A673 (cell line): ENCODE data around the gene SH3BP2. TPM values are rescaled to one million over a fixed set of nuclear protein-coding genes. Genes with fewer than 3 reads are reported as not detected.
A peak's percentile ranks its signal among the peaks of the same experiment; 100 is the strongest.

Experiments used
- BruUV-seq: library from RNA; stranded (reverse); fragments of 400-500 nt; replicated peaks from 2 replicates; lab custom pipeline; 2021; lab: Mats Ljungman, UMichigan
- CTCF ChIA-PET: fragments of 300-600 bp; sonication (Branson Sonifier 250); formaldehyde crosslinking; loops from one replicate; lab custom pipeline; 2022; ENCODE audit warnings: antibody characterized with exemption; lab: Charles Lee
- POLR2A ChIA-PET: fragments of 300-600 bp; sonication (Branson Sonifier 250); formaldehyde crosslinking; loops from one replicate; lab custom pipeline; 2022; ENCODE audit warnings: antibody characterized with exemption; ENCODE audit not compliant: low non-redundant PET; lab: Charles Lee
- DNase-seq: peaks from one replicate; pipeline ENCODE4 v3.0.0-alpha.2; 2015; ENCODE audit warnings: low spot score
- H3K27ac ChIP-seq: fragments of 200-600 bp; sonication (generic); 2 replicates; pipeline ENCODE4 v1.5.1; 2016; ENCODE audit warnings: mixed run types, low read depth, mild to moderate bottlenecking, mixed read lengths, antibody characterized with exemption, low read length; ENCODE audit not compliant: poor library complexity, severe bottlenecking
- H3K27me3 ChIP-seq: fragments of 200-600 bp; sonication (generic); replicated peaks from 2 replicates; pipeline ENCODE4 v1.6.1; 2017; ENCODE audit warnings: mixed run types, low read depth, mild to moderate bottlenecking, mixed read lengths, antibody characterized with exemption, low read length; ENCODE audit not compliant: insufficient read depth, poor library complexity
- H3K36me3 ChIP-seq: fragments of 200-600 bp; sonication (generic); 2 replicates; pipeline ENCODE4 v1.6.1; 2016; ENCODE audit warnings: mixed run types, mild to moderate bottlenecking, mixed read lengths, antibody characterized with exemption, low read length; ENCODE audit not compliant: insufficient read depth, poor library complexity, severe bottlenecking
- H3K4me1 ChIP-seq: fragments of 200-600 bp; sonication (generic); 2 replicates; pipeline ENCODE4 v1.6.1; 2017; ENCODE audit warnings: mixed run types, mild to moderate bottlenecking, mixed read lengths, antibody characterized with exemption, low read length; ENCODE audit not compliant: insufficient read depth, poor library complexity, severe bottlenecking
- H3K4me3 ChIP-seq: fragments of 200-600 bp; sonication (generic); 2 replicates; pipeline ENCODE4 v1.5.1; 2016; ENCODE audit warnings: low read depth, mixed run types, mild to moderate bottlenecking, mixed read lengths, low read length; ENCODE audit not compliant: poor library complexity, severe bottlenecking
- H3K9me3 ChIP-seq: fragments of 200-600 bp; sonication (generic); 2 replicates; pipeline ENCODE4 v1.6.1; 2016; ENCODE audit warnings: mixed run types, low read depth, mild to moderate bottlenecking, mixed read lengths, antibody characterized with exemption, low read length; ENCODE audit not compliant: poor library complexity, severe bottlenecking
- EZH2 ChIP-seq: fragments of 200-600 bp; sonication (generic); IDR thresholded peaks from 2 replicates; pipeline ENCODE4 v1.6.1; 2017; ENCODE audit warnings: borderline replicate concordance, low read depth, mild to moderate bottlenecking, mixed read lengths, antibody characterized with exemption, low read length; ENCODE audit not compliant: poor library complexity, severe bottlenecking
- intact Hi-C: fragments of 100-400 bp; cut with micrococcal nuclease; formaldehyde crosslinking; loops from one replicate; pipeline ENCODE4 v1.10.0; 2022; ENCODE audit not compliant: unreplicated experiment
- total RNA-seq: library from RNA; stranded (reverse); gene quantifications from 2 replicates; pipeline ENCODE4 v1.2.3, GENCODE V29; 2021
- TF ChIP-seq, protein P1 (sequence below): fragments of 300-800, 200-600 bp; sonication (generic); conservative IDR thresholded peaks from 2 replicates; pipeline ENCODE4 v1.5.1; 2017; ENCODE audit warnings: low read depth, mild to moderate bottlenecking, antibody characterized with exemption, low read length, moderate library complexity, mixed read lengths

SH3BP2 gene
- total RNA-seq, 1 experiment from 2014 or later, result 34.4 TPM

DNA sequence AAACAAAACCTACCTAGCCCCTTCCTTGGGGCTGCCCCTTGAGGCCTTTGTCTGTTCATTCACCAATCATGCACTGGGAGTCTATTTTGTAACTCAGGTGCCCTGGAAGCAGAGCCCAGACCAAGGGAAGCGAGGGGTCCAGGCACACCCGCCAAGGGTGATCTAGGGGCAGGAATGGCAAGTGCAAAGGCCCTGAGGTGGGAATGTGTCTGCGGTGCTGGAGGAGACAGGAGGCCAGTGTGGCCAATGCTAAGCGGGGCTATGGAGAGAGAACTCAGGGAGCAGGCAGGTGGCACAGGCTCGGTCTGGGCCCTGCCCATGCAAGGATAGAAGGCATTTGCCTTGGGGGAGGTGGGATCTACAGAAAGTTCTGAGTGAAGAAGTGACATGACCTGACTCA lies 3.5 kb upstream of the SH3BP2 start:
- no peak for DNase-seq
- no peaks in the 10 kb centered on the region for H3K36me3 ChIP-seq

GRCh38 chr4:2789793-2790582 lies 2.9 kb upstream of the SH3BP2 start:
- H3K9me3 ChIP-seq, result no peaks in the 10 kb centered on the region
- no peaks in the 10 kb centered on the region for H3K36me3 ChIP-seq
- intact Hi-C loops, result no loop called here
- DNase-seq, result no peak
- H3K27me3 ChIP-seq, result no peaks in the 10 kb centered on the region
- H3K4me1 ChIP-seq, result peaks cover 15% of the 10 kb centered on the region
- no peak overlapping the region for H3K4me3 ChIP-seq
- ChIA-PET CTCF (no interaction called here), POLR2A (no interaction called here)
- TF ChIP-seq, protein P1, sequence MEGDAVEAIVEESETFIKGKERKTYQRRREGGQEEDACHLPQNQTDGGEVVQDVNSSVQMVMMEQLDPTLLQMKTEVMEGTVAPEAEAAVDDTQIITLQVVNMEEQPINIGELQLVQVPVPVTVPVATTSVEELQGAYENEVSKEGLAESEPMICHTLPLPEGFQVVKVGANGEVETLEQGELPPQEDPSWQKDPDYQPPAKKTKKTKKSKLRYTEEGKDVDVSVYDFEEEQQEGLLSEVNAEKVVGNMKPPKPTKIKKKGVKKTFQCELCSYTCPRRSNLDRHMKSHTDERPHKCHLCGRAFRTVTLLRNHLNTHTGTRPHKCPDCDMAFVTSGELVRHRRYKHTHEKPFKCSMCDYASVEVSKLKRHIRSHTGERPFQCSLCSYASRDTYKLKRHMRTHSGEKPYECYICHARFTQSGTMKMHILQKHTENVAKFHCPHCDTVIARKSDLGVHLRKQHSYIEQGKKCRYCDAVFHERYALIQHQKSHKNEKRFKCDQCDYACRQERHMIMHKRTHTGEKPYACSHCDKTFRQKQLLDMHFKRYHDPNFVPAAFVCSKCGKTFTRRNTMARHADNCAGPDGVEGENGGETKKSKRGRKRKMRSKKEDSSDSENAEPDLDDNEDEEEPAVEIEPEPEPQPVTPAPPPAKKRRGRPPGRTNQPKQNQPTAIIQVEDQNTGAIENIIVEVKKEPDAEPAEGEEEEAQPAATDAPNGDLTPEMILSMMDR, result no peak
- no peak for TF ChIP-seq EZH2
- BruUV-seq, result no TSS peak
- H3K27ac ChIP-seq, result no peak overlapping the region

More for the DNA sequence above, 3.5 kb upstream of the SH3BP2 start:
- ChIA-PET POLR2A (no interaction called here), CTCF (no interaction called here)
- intact Hi-C loops, result no loop called here
- no TSS peak for BruUV-seq
- Histone ChIP-seq H3K4me3 (no peak overlapping the region), H3K4me1 (peaks cover 9% of the 10 kb centered on the region), H3K27ac (no peak overlapping the region), H3K9me3 (no peaks in the 10 kb centered on the region), H3K27me3 (no peaks in the 10 kb centered on the region)
- TF ChIP-seq, protein P1, result no peak
- TF ChIP-seq EZH2, result no peak

GRCh38 chr4:2790583-2791517 lies 2.0 kb upstream of the SH3BP2 start:
- H3K36me3 ChIP-seq, result no peaks in the 10 kb centered on the region
- CTCF ChIA-PET, result no interaction called here
- H3K4me1 ChIP-seq, result peaks cover 15% of the 10 kb centered on the region
- H3K27me3 ChIP-seq, result no peaks in the 10 kb centered on the region
- BruUV-seq, result no TSS peak
- intact Hi-C loops, result no loop called here
- no peak overlapping the region for H3K4me3 ChIP-seq
- no peak for TF ChIP-seq EZH2
- TF ChIP-seq, protein P1, result no peak
- H3K9me3 ChIP-seq, result no peaks in the 10 kb centered on the region
- POLR2A ChIA-PET, result no interaction called here
- no peak overlapping the region for H3K27ac ChIP-seq
- DNase-seq, result peak; percentile 47
